Transverse colon (tissue), 4 donors: ENCODE data around the gene MX2. TPM values are rescaled to one million over a fixed set of nuclear protein-coding genes. Genes with fewer than 3 reads are reported as not detected.

Experiments
- DNase-seq: peaks from one replicate; pipeline ENCODE4 v3.0.0-alpha.2; 2019
- H3K27ac ChIP-seq, 4 donors: fragments of 200-600 bp; sonication (generic); 2 replicates each; pipeline ENCODE4 v1.5.1; 2016 to 2018; ENCODE audit warnings: inconsistent platforms in 4 of 4
- H3K27me3 ChIP-seq: fragments of 200-600 bp; sonication (generic); 2 replicates; pipeline ENCODE4 v1.5.1; 2017; ENCODE audit warnings: inconsistent platforms
- H3K36me3 ChIP-seq, 4 donors: fragments of 200-600 bp; sonication (generic); 2 replicates each; pipeline ENCODE4 v1.5.1; 2017 to 2019; ENCODE audit warnings: inconsistent platforms in 4 of 4
- H3K4me1 ChIP-seq, 4 donors: fragments of 200-600 bp; sonication (generic); 2 replicates each; pipeline ENCODE4 v1.5.1; 2017 to 2020; ENCODE audit warnings: inconsistent platforms in 4 of 4
- H3K4me3 ChIP-seq, 4 donors: fragments of 200-600 bp; sonication (generic); 1 replicate in 1 of 4; 2 replicates in 3 of 4; pipeline versions ENCODE4 v1.5.1 to v1.6.1; 2017 to 2019; ENCODE audit warnings: inconsistent platforms in 4 of 4
- H3K9me3 ChIP-seq, 2 donors: fragments of 200-600 bp; sonication (generic); 2 replicates each; pipeline ENCODE4 v1.5.1; 2017 to 2019; ENCODE audit warnings: inconsistent platforms in 2 of 2
- EP300 ChIP-seq: sonication (generic); formaldehyde crosslinking; IDR thresholded peaks from one replicate; pipeline ENCODE4 v1.6.1; 2017; ENCODE audit warnings: antibody characterized with exemption, low read depth
- POLR2A ChIP-seq: fragments of 450-650 bp; IDR thresholded peaks from one replicate; pipeline ENCODE4 v1.6.1; 2016; ENCODE audit warnings: antibody characterized with exemption, mild to moderate bottlenecking, moderate library complexity
- POLR2AphosphoS5 ChIP-seq, 3 donors: sonication (generic); formaldehyde crosslinking; IDR thresholded peaks; one replicate each; pipeline ENCODE4 v1.6.1; 2016; ENCODE audit warnings: antibody characterized with exemption in 3 of 3
- WGBS, 2 donors: methylation state at CpG; one replicate each; pipeline ENCODE4 v1.1.5; 2018; ENCODE audit warnings: low coverage in 1 of 2; 5-methylcytosine and 5-hydroxymethylcytosine counted together
- in situ Hi-C, 4 donors: fragments of 200-750 bp; cut with MboI; loops; one replicate each; pipeline versions ENCODE4 v1.15.0 to v1.15.1; 2017; ENCODE audit warnings: low sequenced_read_pairs in 3 of 4, low pct_ligation_motif_present in 1 of 4, low pct_unique_long_range_greater_than_20kb in 1 of 4
- intact Hi-C: fragments of 100-400 bp; cut with DNase I; formaldehyde crosslinking; loops from one replicate; pipeline ENCODE4 v1.15.1; 2023; ENCODE audit warnings: low total_unique reads
- total RNA-seq, 4 donors: library from RNA; depleted of rRNA; stranded (reverse); fragments of >200 nt; gene quantifications; one replicate each; pipeline ENCODE4 v1.1.0, GENCODE V29; 2016
- TF ChIP-seq, protein P1 (sequence below), 5 experiments: fragments of 200-600 bp in 3 of 5; fragments of 450-650 bp in 2 of 5; sonication (generic) in 3 of 5; IDR thresholded peaks; 1 replicate in 2 of 5; 2 replicates in 3 of 5; pipeline ENCODE4 v1.5.1; 2016 to 2017; ENCODE audit warnings: antibody characterized with exemption in 5 of 5, inconsistent platforms in 3 of 5, mild to moderate bottlenecking in 2 of 5, moderate library complexity in 1 of 5

MX2 gene
- total RNA-seq, 4 donors from 2014 or later, result 3.4 to 16.9 (median 4.1) TPM

DNA sequence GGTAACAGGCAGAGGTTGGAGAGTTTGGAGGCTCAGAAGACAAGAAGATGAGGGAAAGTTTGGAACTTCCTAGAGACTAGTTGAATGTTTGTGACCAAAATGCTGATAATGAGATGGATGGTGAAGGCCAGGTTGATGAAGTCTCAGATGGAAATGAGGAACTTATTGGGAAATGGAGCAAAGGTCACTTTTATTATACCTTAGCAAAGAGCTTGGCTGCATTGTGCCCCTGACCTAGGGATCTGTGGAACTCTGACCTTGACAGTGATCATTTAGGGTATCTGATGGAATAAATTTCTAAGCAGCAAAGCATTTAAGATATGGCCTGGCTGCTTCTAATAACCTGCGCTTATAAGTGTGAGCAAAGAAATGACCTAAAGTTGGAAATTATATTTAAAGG lies 28.1 kb upstream of the MX2 start:
- H3K4me3 ChIP-seq, result no peak overlapping the region
- WGBS, 2 donors, result 100% methylated on average over 1 of the region's 1 CpG
- in situ Hi-C loops, result no loop called here
- no peaks in the 10 kb centered on the region for H3K27me3 ChIP-seq
- peaks cover 3 to 9% of the 10 kb centered on the region in 2 donors for H3K9me3 ChIP-seq
- H3K4me1 ChIP-seq, result no peaks in the 10 kb centered on the region
- DNase-seq, result no peak
- no peaks in the 10 kb centered on the region for H3K36me3 ChIP-seq
- intact Hi-C loops, result no loop called here
- H3K27ac ChIP-seq, result no peak overlapping the region
- TF ChIP-seq EP300 (no peak), POLR2A (no peak), POLR2AphosphoS5 (IDR thresholded peaks at IDR 0.05) (no peak)
- TF ChIP-seq, protein P1, sequence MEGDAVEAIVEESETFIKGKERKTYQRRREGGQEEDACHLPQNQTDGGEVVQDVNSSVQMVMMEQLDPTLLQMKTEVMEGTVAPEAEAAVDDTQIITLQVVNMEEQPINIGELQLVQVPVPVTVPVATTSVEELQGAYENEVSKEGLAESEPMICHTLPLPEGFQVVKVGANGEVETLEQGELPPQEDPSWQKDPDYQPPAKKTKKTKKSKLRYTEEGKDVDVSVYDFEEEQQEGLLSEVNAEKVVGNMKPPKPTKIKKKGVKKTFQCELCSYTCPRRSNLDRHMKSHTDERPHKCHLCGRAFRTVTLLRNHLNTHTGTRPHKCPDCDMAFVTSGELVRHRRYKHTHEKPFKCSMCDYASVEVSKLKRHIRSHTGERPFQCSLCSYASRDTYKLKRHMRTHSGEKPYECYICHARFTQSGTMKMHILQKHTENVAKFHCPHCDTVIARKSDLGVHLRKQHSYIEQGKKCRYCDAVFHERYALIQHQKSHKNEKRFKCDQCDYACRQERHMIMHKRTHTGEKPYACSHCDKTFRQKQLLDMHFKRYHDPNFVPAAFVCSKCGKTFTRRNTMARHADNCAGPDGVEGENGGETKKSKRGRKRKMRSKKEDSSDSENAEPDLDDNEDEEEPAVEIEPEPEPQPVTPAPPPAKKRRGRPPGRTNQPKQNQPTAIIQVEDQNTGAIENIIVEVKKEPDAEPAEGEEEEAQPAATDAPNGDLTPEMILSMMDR (IDR thresholded peaks at IDR 0.05), result no peak

- H3K27me3 ChIP-seq, result no peaks in the 10 kb centered on the region
- WGBS, 2 donors, result 95 to 100% methylated on average over 3 of the region's 3 CpGs
- no peaks in the 10 kb centered on the region for H3K4me1 ChIP-seq
- TF ChIP-seq EP300, result no peak
- TF ChIP-seq POLR2AphosphoS5 (IDR thresholded peaks at IDR 0.05), result no peak
- TF ChIP-seq POLR2A, result no peak
- TF ChIP-seq, protein P1 (IDR thresholded peaks at IDR 0.05), result no peak
- H3K9me3 ChIP-seq, result peaks cover 3 to 9% of the 10 kb centered on the region in 2 donors
- no peak overlapping the region for H3K27ac ChIP-seq
- intact Hi-C loops (no loop called here), in situ Hi-C loops (no loop called here)
- no peak for DNase-seq
- H3K4me3 ChIP-seq, result no peak overlapping the region
- no peaks in the 10 kb centered on the region for H3K36me3 ChIP-seq
Measured at GRCh38 chr21:41337515-41337914, 24.3 kb upstream of the MX2 start.

GRCh38 chr21:41338455-41338854 lies 23.4 kb upstream of the MX2 start:
- Histone ChIP-seq H3K4me1 (no peaks in the 10 kb centered on the region), H3K9me3 (peaks cover 3 to 9% of the 10 kb centered on the region in 2 donors)
- no peak for DNase-seq

GRCh38 chr21:41342035-41342434 lies 19.8 kb upstream of the MX2 start:
- Histone ChIP-seq H3K27me3 (peaks cover 3% of the 10 kb centered on the region), H3K27ac (no peak overlapping the region), H3K4me1 (no peaks in the 10 kb centered on the region), H3K4me3 (no peak overlapping the region), H3K36me3 (no peaks in the 10 kb centered on the region), H3K9me3 (no peaks in the 10 kb centered on the region)
- TF ChIP-seq POLR2A, result no peak
- no peak for TF ChIP-seq POLR2AphosphoS5 (IDR thresholded peaks at IDR 0.05)
- no peak for TF ChIP-seq EP300
- TF ChIP-seq, protein P1 (IDR thresholded peaks at IDR 0.05), result no peak
- WGBS, 2 donors, result 93 to 96% methylated on average over 4 of the region's 4 CpGs
- DNase-seq, result no peak
- in situ Hi-C loops, result no loop called here
- intact Hi-C loops, result no loop called here

More at GRCh38 chr21:41338455-41338854, 23.4 kb upstream of the MX2 start:
- 70 to 80% methylated on average over 3 to 8 of the region's 8 CpGs for WGBS, 2 donors
- in situ Hi-C loops, result no loop called here
- H3K27me3 ChIP-seq, result peaks cover 3% of the 10 kb centered on the region
- H3K27ac ChIP-seq, result no peak overlapping the region
- intact Hi-C loops, result no loop called here
- TF ChIP-seq EP300 (no peak), POLR2AphosphoS5 (IDR thresholded peaks at IDR 0.05) (no peak), POLR2A (no peak)
- TF ChIP-seq, protein P1 (IDR thresholded peaks at IDR 0.05), result no peak
- no peaks in the 10 kb centered on the region for H3K36me3 ChIP-seq
- H3K4me3 ChIP-seq, result no peak overlapping the region
